H1 (cell line): ENCODE measurements around the gene STK11. TPM values are rescaled to one million over a fixed set of nuclear protein-coding genes. Genes with fewer than 3 reads are reported as not detected.

ENCODE experiments used
- CTCF ChIA-PET: fragments of 300-600 bp; sonication (Branson Sonifier 250); formaldehyde crosslinking; loops from one replicate; lab custom pipeline; 2021; ENCODE audit not compliant: partially characterized antibody; lab: Charles Lee
- POLR2A ChIA-PET: fragments of 300-600 bp; sonication (Branson Sonifier 250); formaldehyde crosslinking; loops from one replicate; lab custom pipeline; 2021; ENCODE audit warnings: inconsistent platforms; ENCODE audit not compliant: partially characterized antibody; lab: Charles Lee
- DNase-seq, 2 experiments: peaks; one replicate each; pipeline versions ENCODE4 v3.0.0 to v3.0.0-alpha.2; 2010 to 2022; ENCODE audit warnings: low spot score in 2 of 2, low read depth in 1 of 2, mixed read lengths in 1 of 2
- FAIRE-seq: peaks from 2 replicates; lab custom pipeline; 2011; peaks lifted over from hg19 to GRCh38; lab: Jason Lieb, UNC
- H2AFZ ChIP-seq: 2 replicates; pipeline ENCODE4 v1.8.1; 2012; ENCODE audit warnings: low read length, inconsistent platforms
- H2AK5ac ChIP-seq: 2 replicates; pipeline ENCODE4 v1.6.1; 2013; ENCODE audit warnings: low read depth, low read length
- H2BK120ac ChIP-seq: replicated peaks from 2 replicates; pipeline ENCODE3; 2013; ENCODE audit warnings: low read depth, low read length, inconsistent platforms
- H2BK12ac ChIP-seq: 2 replicates; pipeline ENCODE4 v1.6.1; 2013; ENCODE audit warnings: low read depth, low read length
- H2BK15ac ChIP-seq: 2 replicates; pipeline ENCODE4 v1.6.1; 2013; ENCODE audit warnings: low read length
- H2BK20ac ChIP-seq: 2 replicates; pipeline ENCODE4 v1.6.1; 2013; ENCODE audit warnings: low read length
- H2BK5ac ChIP-seq: 2 replicates; pipeline ENCODE4 v1.6.1; 2013; ENCODE audit warnings: low read depth, low read length
- H3K14ac ChIP-seq: 2 replicates; pipeline ENCODE4 v1.6.1; 2013; ENCODE audit warnings: inconsistent platforms; ENCODE audit not compliant: insufficient read length
- H3K18ac ChIP-seq: 2 replicates; pipeline ENCODE4 v1.6.1; 2013; ENCODE audit warnings: low read length; ENCODE audit errors: extremely low read depth
- H3K23ac ChIP-seq: 2 replicates; pipeline ENCODE4 v1.6.1; 2013; ENCODE audit warnings: inconsistent platforms; ENCODE audit not compliant: insufficient read length
- H3K23me2 ChIP-seq: 2 replicates; pipeline ENCODE4 v1.6.1; 2013; ENCODE audit warnings: low read depth, low read length
- H3K27ac ChIP-seq: 2 replicates; pipeline ENCODE4 v1.6.1; 2011; ENCODE audit warnings: low read depth, low read length, inconsistent platforms
- H3K27me3 ChIP-seq, 4 experiments: replicated peaks in 1 of 4; 1 replicate in 1 of 4; 2 replicates in 3 of 4; pipeline versions ENCODE4 v1.6.1 to v1.8.1; 2011 to 2013; ENCODE audit warnings: low read length in 3 of 4, mild to moderate bottlenecking in 3 of 4, inconsistent platforms in 2 of 4, mixed read lengths in 2 of 4, moderate library complexity in 1 of 4; ENCODE audit not compliant: control insufficient read depth in 3 of 4, insufficient read depth in 3 of 4; ENCODE audit errors: extremely low read depth in 1 of 4
- H3K36me3 ChIP-seq, 4 experiments: 2 replicates each; pipeline versions ENCODE4 v1.6.1 to v1.8.1; 2011 to 2013; ENCODE audit warnings: mild to moderate bottlenecking in 4 of 4, low read length in 3 of 4, moderate library complexity in 2 of 4, control low read depth in 1 of 4, inconsistent platforms in 1 of 4; ENCODE audit not compliant: insufficient read depth in 4 of 4, control insufficient read depth in 2 of 4
- H3K4ac ChIP-seq: replicated peaks from 2 replicates; pipeline ENCODE3; 2013; ENCODE audit warnings: low read length, low read depth, mixed read lengths, inconsistent platforms; ENCODE audit not compliant: insufficient read length
- H3K4me1 ChIP-seq, 4 experiments: replicated peaks in 1 of 4; 1 replicate in 1 of 4; 2 replicates in 3 of 4; pipeline versions ENCODE4 v1.6.1 to v1.8.1; 2011 to 2013; ENCODE audit warnings: low read length in 3 of 4, inconsistent platforms in 2 of 4, mixed read lengths in 1 of 4; ENCODE audit not compliant: insufficient read depth in 4 of 4, control insufficient read depth in 3 of 4
- H3K4me2 ChIP-seq, 2 experiments: 2 replicates each; pipeline versions ENCODE4 v1.6.1 to v1.8.1; 2011 to 2013; ENCODE audit warnings: low read depth in 2 of 2, low read length in 2 of 2, control low read depth in 1 of 2, inconsistent platforms in 1 of 2, mild to moderate bottlenecking in 1 of 2; ENCODE audit not compliant: insufficient read depth in 1 of 2
- H3K4me3 ChIP-seq, 4 experiments: fragments of 200-600, 300-600 bp in 1 of 4; sonication (generic), shearing (Covaris generic), sonication (Bioruptor Twin) in 1 of 4; 2 replicates each; pipeline versions ENCODE4 v1.5.1 to v1.8.1; 2011 to 2016; ENCODE audit warnings: low read length in 4 of 4, low read depth in 3 of 4, control low read depth in 2 of 4, inconsistent platforms in 2 of 4, mild to moderate bottlenecking in 2 of 4, mixed read lengths in 1 of 4, moderate library complexity in 1 of 4; ENCODE audit not compliant: insufficient read depth in 2 of 4; ENCODE audit errors: extremely low read depth in 1 of 4
- H3K56ac ChIP-seq: replicated peaks from 2 replicates; pipeline ENCODE3; 2013; ENCODE audit warnings: low read depth, mild to moderate bottlenecking, mixed read lengths, low read length, inconsistent platforms; ENCODE audit not compliant: insufficient read length
- H3K79me1 ChIP-seq: 2 replicates; pipeline ENCODE4 v1.6.1; 2013; ENCODE audit warnings: low read depth, low read length, control low read depth
- H3K79me2 ChIP-seq, 2 experiments: 2 replicates each; pipeline versions ENCODE4 v1.6.1 to v1.8.1; 2012 to 2013; ENCODE audit warnings: low read length in 2 of 2, mild to moderate bottlenecking in 2 of 2, inconsistent platforms in 1 of 2; ENCODE audit not compliant: insufficient read depth in 2 of 2, control insufficient read depth in 1 of 2
- H3K9ac ChIP-seq, 4 experiments: replicated peaks in 1 of 4; 1 replicate in 1 of 4; 2 replicates in 3 of 4; pipeline versions ENCODE4 v1.6.1 to v1.8.1; 2011 to 2013; ENCODE audit warnings: low read depth in 3 of 4, low read length in 3 of 4, control low read depth in 2 of 4, mild to moderate bottlenecking in 2 of 4, moderate library complexity in 2 of 4, inconsistent platforms in 1 of 4; ENCODE audit errors: extremely low read depth in 1 of 4
- H3K9me3 ChIP-seq, 2 experiments: 2 replicates each; pipeline versions ENCODE4 v1.6.1 to v1.8.1; 2012 to 2013; ENCODE audit warnings: mild to moderate bottlenecking in 2 of 2, moderate library complexity in 2 of 2, control low read depth in 1 of 2, inconsistent platforms in 1 of 2, low read depth in 1 of 2, low read length in 1 of 2, mixed read lengths in 1 of 2; ENCODE audit not compliant: insufficient read depth in 2 of 2
- H4K20me1 ChIP-seq, 2 experiments: replicated peaks in 1 of 2; 2 replicates each; pipeline versions ENCODE3 to v1.8.1; 2011 to 2013; ENCODE audit warnings: inconsistent platforms in 2 of 2, low read length in 2 of 2, mild to moderate bottlenecking in 1 of 2; ENCODE audit not compliant: insufficient read depth in 2 of 2, control insufficient read depth in 1 of 2
- H4K5ac ChIP-seq: 2 replicates; pipeline ENCODE4 v1.6.1; 2013; ENCODE audit warnings: low read length, low read depth, mixed read lengths, inconsistent platforms; ENCODE audit not compliant: insufficient read length
- H4K8ac ChIP-seq: 2 replicates; pipeline ENCODE4 v1.8.0; 2013; ENCODE audit warnings: mild to moderate bottlenecking, moderate library complexity, low read length, inconsistent platforms; ENCODE audit not compliant: insufficient read depth; ENCODE audit errors: extremely low read depth
- H4K91ac ChIP-seq: replicated peaks from 2 replicates; pipeline ENCODE3; 2013; ENCODE audit warnings: low read length, mixed read lengths, inconsistent platforms; ENCODE audit not compliant: insufficient read length
- CHD1 ChIP-seq: IDR thresholded peaks from 2 replicates; pipeline ENCODE4 v1.6.1; 2012; ENCODE audit warnings: low read depth, low read length, improper control_type of control experiment
- CTBP2 ChIP-seq: IDR thresholded peaks from 2 replicates; pipeline ENCODE4 v1.7.0; 2011; ENCODE audit warnings: borderline replicate concordance, mild to moderate bottlenecking, moderate library complexity, mixed read lengths, low read length; ENCODE audit not compliant: insufficient read depth, insufficient read length
- CTCF ChIP-seq, 3 experiments: IDR thresholded peaks; 1 replicate in 2 of 3; 2 replicates in 1 of 3; pipeline versions ENCODE4 v1.5.1 to v1.6.1; 2011; ENCODE audit warnings: low read length in 3 of 3, mild to moderate bottlenecking in 3 of 3, inconsistent platforms in 2 of 3, low read depth in 1 of 3, moderate library complexity in 1 of 3; ENCODE audit not compliant: insufficient read depth in 1 of 3; ENCODE audit errors: control extremely low read depth in 1 of 3
- EGR1 ChIP-seq: IDR thresholded peaks from 2 replicates; pipeline ENCODE4 v1.6.1; 2011; ENCODE audit warnings: low read depth, low read length, borderline replicate concordance
- KDM4A ChIP-seq: IDR thresholded peaks from one replicate; pipeline ENCODE4 v1.7.1; 2012; ENCODE audit warnings: low read depth, mild to moderate bottlenecking, moderate library complexity, low read length, inconsistent platforms; ENCODE audit not compliant: severe bottlenecking
- PHF8 ChIP-seq: fragments of 200-600 bp; sonication (generic); conservative IDR thresholded peaks from 2 replicates; pipeline ENCODE4 v1.7.1; 2012; ENCODE audit warnings: low read depth, mild to moderate bottlenecking, inconsistent platforms, low read length, moderate library complexity
- SAP30 ChIP-seq: fragments of 300-600 bp; sonication (generic); IDR thresholded peaks from 2 replicates; pipeline ENCODE4 v1.7.1; 2012; ENCODE audit warnings: low read length, moderate library complexity, mild to moderate bottlenecking, inconsistent platforms; ENCODE audit not compliant: insufficient read depth, insufficient replicate concordance
- SIRT6 ChIP-seq: IDR thresholded peaks from one replicate; pipeline ENCODE4 v1.7.1; 2012; ENCODE audit warnings: low read length, inconsistent platforms
- WGBS, 2 experiments: shearing (Covaris generic) in 1 of 2; methylation state at CpG; one replicate each; pipeline versions ENCODE4 v1.1.6 to v1.1.7; 2013 to 2015; ENCODE audit warnings: low lambda C conversion rate in 2 of 2, mixed read lengths in 2 of 2, inconsistent platforms in 1 of 2, low coverage in 1 of 2, missing lambda C conversion rate in 1 of 2; ENCODE audit not compliant: insufficient replicate concordance in 2 of 2, insufficient coverage in 1 of 2, insufficient read length in 1 of 2; ENCODE audit errors: extremely low coverage in 1 of 2, missing lambda C conversion rate in 1 of 2; 5-methylcytosine and 5-hydroxymethylcytosine counted together
- polyA plus RNA-seq, 7 experiments: library from polyadenylated mRNA; depleted of rRNA in 3 of 7; stranded (reverse) in 5 of 7; unstranded in 2 of 7; fragments of >200 nt in 5 of 7; fragments of 200-250 nt in 2 of 7; gene quantifications; 1 replicate in 5 of 7; 2 replicates in 1 of 7; 4 replicates in 1 of 7; pipeline versions ENCODE4 v1.2.1 to v1.2.3, GENCODE V29; 2011 to 2013; ENCODE audit warnings: missing spikeins in 2 of 7, mixed read lengths in 2 of 7
- total RNA-seq: library from RNA; stranded (reverse); fragmentation: NEBNext Ultra II Directional; extraction: Animal tissue kit (Norgen Biotek cat#: 25700); gene quantifications from 2 replicates; pipeline ENCODE4 v1.2.1, GENCODE V29; 2021

Gene STK11
- total and polyA plus RNA-seq, 2 of the 8 experiments (the other 6 are each of a cell fraction or from before 2014, with no cell fraction given): 45.3 to 70.7 TPM

DNA sequence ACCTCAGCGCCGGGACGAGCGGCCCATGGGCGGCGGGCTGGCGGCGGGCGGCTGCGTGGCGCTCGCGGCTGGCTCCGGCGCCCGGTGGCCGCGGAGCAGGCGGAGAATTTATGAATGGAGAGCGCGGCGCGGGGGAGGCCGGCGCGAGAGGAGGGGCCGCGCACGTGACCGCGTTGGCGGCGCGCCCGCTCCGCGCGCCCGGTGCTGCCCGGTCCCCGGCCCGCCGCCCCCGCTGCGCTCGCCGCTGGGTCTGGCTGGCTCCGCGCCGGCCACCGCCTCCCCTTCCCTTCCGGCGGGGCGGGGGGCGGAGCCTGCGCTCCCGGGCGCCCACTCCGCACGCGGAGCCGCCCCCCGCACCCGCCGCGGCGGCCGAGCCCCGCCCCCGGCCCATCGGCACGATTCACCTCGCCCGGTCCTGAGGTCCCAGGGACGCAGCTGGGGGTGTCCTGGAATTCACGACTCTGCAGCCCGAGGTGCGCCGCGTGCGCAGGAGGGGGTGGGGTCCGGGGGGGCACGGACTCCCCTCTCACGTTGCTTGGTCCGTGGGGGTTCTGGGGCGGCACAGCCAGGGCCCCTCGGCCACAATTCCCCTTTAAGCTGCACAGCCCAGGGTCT lies 32.3 kb downstream of the STK11 start, which contains the start of gene CBARP:
Gene CBARP, minus strand, starts transcription at position 252 of the 615 bp plus-strand sequence. CDS start 1,905 bp downstream, outside the sequence.
- Histone ChIP-seq H2BK20ac (no peak within 1 kb of the TSS), H3K79me2 (peaks cover 0 to 4% of the 10 kb centered on the region in 2 experiments; a peak in 1 of 4 replicates), H3K18ac (peak within 1 kb of the TSS; percentile 78), H3K56ac (no peak within 1 kb of the TSS), H4K91ac (peak within 1 kb of the TSS; percentile 93), H3K79me1 (peaks cover 7% of the 10 kb centered on the region), H4K5ac (peak within 1 kb of the TSS; percentile 15), H3K36me3 (peaks cover 2 to 29% (median 5%) of the 10 kb centered on the region in 4 experiments; a peak in 5 of 8 replicates), H2AK5ac (no peak within 1 kb of the TSS), H3K4me1 (peaks cover 0 to 17% (median 11%) of the 10 kb centered on the region in 4 experiments; a peak in 5 of 7 replicates), H3K27me3 (no peaks in the 10 kb centered on the region), H3K23ac (no peak within 1 kb of the TSS), H2BK12ac (peak within 1 kb of the TSS; percentile 85; the same call in 1 of the 2 replicates), H3K9ac (peak within 1 kb of the TSS in 3 of 4 experiments; percentile 13 to 63 (median 38); a peak in 4 of 7 replicates), H3K14ac (no peak within 1 kb of the TSS), H3K4ac (peak within 1 kb of the TSS; percentile 69), H2BK15ac (0 out of 2 replicates have a peak within 1 kb of the TSS, but pooled peaks have one; percentile 65), H3K4me3 (peak within 1 kb of the TSS; percentile 67 to 75 (median 70)), H3K4me2 (peak within 1 kb of the TSS; percentile 56 to 82), H4K8ac (peak within 1 kb of the TSS; percentile 65; the same call in 1 of the 2 replicates), H3K9me3 (no peaks in the 10 kb centered on the region), H3K23me2 (peaks cover 15% of the 10 kb centered on the region; the same call in 1 of the 2 replicates), H2BK120ac (no peak within 1 kb of the TSS), H2AFZ (no peak within 1 kb of the TSS), H2BK5ac (peak within 1 kb of the TSS; percentile 75; the same call in 1 of the 2 replicates), H3K27ac (no peak within 1 kb of the TSS), H4K20me1 (peaks cover 0 to 19% of the 10 kb centered on the region in 2 experiments)
- WGBS, 2 experiments: 2% methylated on average over 20 of the region's 87 CpGs; no CpG with 5 or more reads in 1 of the 2 experiments
- ChIA-PET CTCF (interaction anchor here (0.7 to 2.4 kb wide), 8 partner anchors 12 to 370 kb away, joined by 3 to 11 read pairs (median 6); no protein-coding TSS in a partner anchor), POLR2A (interaction anchor here (0.7 to 10.1 kb wide), 11 partner anchors 9 to 247 kb away, joined by 3 to 355 read pairs (median 5); partner anchors contain the start of genes CIRBP and GPX4)
- DNase-seq (peak in 1 of 2 experiments; percentile 61), FAIRE-seq (no peak)
- TF ChIP-seq KDM4A (no peak), SAP30 (no peak), CTCF (IDR thresholded peaks at IDR 0.05; ENCODE audit: control extremely low read depth in 1 of 3, insufficient read depth in 1 of 3, low read depth in 1 of 3, low read length in 3 of 3) (no peak), CHD1 (no peak), PHF8 (0 out of 2 replicates have a peak, but pooled peaks have one; percentile 16), CTBP2 (no peak), EGR1 (no peak), SIRT6 (no peak)
